HepG2 (cell line): ENCODE results near the gene SNAI1. TPM values are rescaled to one million over a fixed set of nuclear protein-coding genes. Genes with fewer than 3 reads are reported as not detected.

ENCODE experiments used
- ATAC-seq: fragments of 200-7000 bp; cut with Tn5 transposase; 3 replicates; pipeline ENCODE4 v1.9.1; 2020; ENCODE audit warnings: mild to moderate bottlenecking, moderate library complexity
- BruUV-seq: library from RNA; stranded (reverse); fragments of 400-500 nt; replicated peaks from 2 replicates; lab custom pipeline; 2021; lab: Mats Ljungman, UMichigan
- CTCF ChIA-PET: fragments of 300-600 bp; formaldehyde crosslinking; extraction: SDS; loops from one replicate; lab custom pipeline; 2021; ENCODE audit warnings: low total read pairs, inconsistent platforms, low intra/inter-chr PET ratio; lab: Yijun Ruan, JAX
- POLR2A ChIA-PET: fragments of 350-600 bp; sonication (Branson Sonifier 250); formaldehyde crosslinking; loops from one replicate; lab custom pipeline; 2020; ENCODE audit warnings: antibody characterized with exemption, inconsistent platforms; lab: Yijun Ruan, JAX
- DNase-seq: peaks from one replicate; pipeline ENCODE4 v3.0.0-alpha.2; 2015; ENCODE audit warnings: low spot score
- FAIRE-seq: peaks from 3 replicates; lab custom pipeline; 2011; peaks lifted over from hg19 to GRCh38; lab: Jason Lieb, UNC
- H2AFZ ChIP-seq: one replicate; pipeline ENCODE4 v1.6.1; 2011; ENCODE audit warnings: low read length, inconsistent platforms
- H3K27ac ChIP-seq: fragments of 300-600 bp; 3 replicates; pipeline ENCODE4 v1.8.0; 2011; ENCODE audit warnings: mixed run types, mild to moderate bottlenecking, mixed read lengths, low read length, inconsistent platforms; ENCODE audit not compliant: insufficient read depth; ENCODE audit errors: extremely low read length
- H3K27me3 ChIP-seq, 2 experiments: fragments of 200-600 bp in 1 of 2; 2 replicates in 1 of 2; 3 replicates in 1 of 2; pipeline versions ENCODE4 v1.6.0 to v1.8.0; 2011; ENCODE audit warnings: low read length in 2 of 2, mild to moderate bottlenecking in 2 of 2, moderate library complexity in 2 of 2, inconsistent platforms in 1 of 2; ENCODE audit not compliant: insufficient read depth in 2 of 2, control insufficient read depth in 1 of 2
- H3K36me3 ChIP-seq, 2 experiments: fragments of 200-600 bp in 1 of 2; replicated peaks in 1 of 2; 2 replicates in 1 of 2; 3 replicates in 1 of 2; pipeline versions ENCODE4 v1.5.1 to v1.8.0; 2011; ENCODE audit warnings: low read length in 2 of 2, inconsistent platforms in 1 of 2; ENCODE audit not compliant: insufficient read depth in 2 of 2, control insufficient read depth in 1 of 2
- H3K4me1 ChIP-seq: 2 replicates; pipeline ENCODE4 v1.5.1; 2012; ENCODE audit warnings: low read length, inconsistent platforms; ENCODE audit not compliant: insufficient read depth
- H3K4me2 ChIP-seq: 2 replicates; pipeline ENCODE4 v1.6.0; 2011; ENCODE audit warnings: low read depth, low read length, inconsistent platforms
- H3K4me3 ChIP-seq, 3 experiments: fragments of 200-600 bp in 1 of 3; sonication (generic), shearing (Covaris generic) in 1 of 3; replicated peaks in 1 of 3; 2 replicates each; pipeline ENCODE4 v1.5.1; 2011 to 2016; ENCODE audit warnings: low read length in 3 of 3, inconsistent platforms in 2 of 3, low read depth in 2 of 3, mild to moderate bottlenecking in 2 of 3, control low read depth in 1 of 3, mixed read lengths in 1 of 3; ENCODE audit not compliant: insufficient read depth in 1 of 3
- H3K79me2 ChIP-seq: one replicate; pipeline ENCODE4 v1.6.1; 2011; ENCODE audit warnings: low read length, inconsistent platforms; ENCODE audit not compliant: insufficient read depth
- H3K9ac ChIP-seq: 2 replicates; pipeline ENCODE4 v1.6.0; 2011; ENCODE audit warnings: mild to moderate bottlenecking, low read depth, low read length, inconsistent platforms; ENCODE audit not compliant: insufficient read depth
- H3K9me3 ChIP-seq: 2 replicates; pipeline ENCODE4 v1.5.1; 2012; ENCODE audit warnings: mild to moderate bottlenecking, low read length
- H4K20me1 ChIP-seq: 2 replicates; pipeline ENCODE4 v1.6.0; 2011; ENCODE audit warnings: inconsistent platforms, mild to moderate bottlenecking, low read length, moderate library complexity; ENCODE audit not compliant: insufficient read depth
- CEBPG ChIP-seq: IDR thresholded peaks from 2 replicates; pipeline ENCODE4 v1.6.1; 2016
- KLF6 ChIP-seq: IDR thresholded peaks from 2 replicates; pipeline ENCODE4 v1.8.0; 2016; ENCODE audit warnings: missing biosample characterization, missing genetic modification reagents
- MED1 ChIP-seq: sonication (generic); formaldehyde crosslinking; IDR thresholded peaks from 2 replicates; pipeline ENCODE4 v1.4.0; 2020; ENCODE audit warnings: missing genetic modification reagents
- NCOA2 ChIP-seq: sonication (generic); formaldehyde crosslinking; IDR thresholded peaks from 2 replicates; pipeline ENCODE4 v1.8.0; 2022; ENCODE audit warnings: inconsistent platforms
- NR2C2 ChIP-seq: sonication (generic); formaldehyde crosslinking; IDR thresholded peaks from 2 replicates; pipeline ENCODE4 v1.4.0; 2020; ENCODE audit warnings: missing genetic modification reagents, mild to moderate bottlenecking, moderate library complexity, borderline replicate concordance
- TOPORS ChIP-seq: sonication (generic); formaldehyde crosslinking; IDR thresholded peaks from 2 replicates; pipeline ENCODE4 v1.8.0; 2023; ENCODE audit warnings: mild to moderate bottlenecking, missing genetic modification reagents
- XRCC5 ChIP-seq: fragments of 200-400 bp; formaldehyde crosslinking; optimal IDR thresholded peaks from 2 replicates; pipeline ENCODE3; 2017; ENCODE audit warnings: mild to moderate bottlenecking, low read length
- ZFY ChIP-seq: sonication (generic); formaldehyde crosslinking; IDR thresholded peaks from 2 replicates; pipeline ENCODE4 v1.4.0; 2020; ENCODE audit warnings: missing genetic modification reagents
- ZNF33B ChIP-seq: sonication (generic); formaldehyde crosslinking; IDR thresholded peaks from 2 replicates; pipeline ENCODE4 v1.5.1; 2020; ENCODE audit warnings: mild to moderate bottlenecking, missing genetic modification reagents
- ZNF501 ChIP-seq: sonication (generic); formaldehyde crosslinking; IDR thresholded peaks from 2 replicates; pipeline ENCODE4 v1.5.1; 2020; ENCODE audit warnings: mild to moderate bottlenecking, moderate library complexity, missing genetic modification reagents
- WGBS: methylation state at CpG from one replicate; pipeline ENCODE4 v1.1.6; 2017; ENCODE audit warnings: low lambda C conversion rate; 5-methylcytosine and 5-hydroxymethylcytosine counted together
- in situ Hi-C: cut with HindIII; loops from 2 replicates; pipeline ENCODE4 v1.10.0; 2017; ENCODE audit warnings: low pct_unique_long_range_greater_than_20kb; ENCODE audit not compliant: extremely low pct_ligation_motif_present
- intact Hi-C: fragments of 100-400 bp; cut with micrococcal nuclease; formaldehyde crosslinking; loops from one replicate; pipeline ENCODE4 v1.10.0; 2022; ENCODE audit not compliant: unreplicated experiment
- polyA plus RNA-seq, 8 experiments: library from polyadenylated mRNA; depleted of rRNA in 3 of 8; stranded (reverse) in 7 of 8; unstranded in 1 of 8; fragments of >200 nt; fragmentation: Illumina TruSeq in 4 of 8; extraction: Trizol in 4 of 8; gene quantifications; 2 replicates each; pipeline versions ENCODE4 v1.2.1 to v1.2.3, GENCODE V29; 2011 to 2016; ENCODE audit warnings: low read depth in 4 of 8, missing spikeins in 1 of 8, mixed read lengths in 1 of 8; ENCODE audit not compliant: insufficient read depth in 1 of 8
- total RNA-seq, 5 experiments: library from RNA; depleted of rRNA; stranded (reverse); fragments of >200 nt; fragmentation: Illumina TruSeq; extraction: Trizol; gene quantifications; 2 replicates each; pipeline ENCODE4 v1.2.3, GENCODE V29; 2016; ENCODE audit warnings: low read depth in 1 of 5
- TF ChIP-seq, protein P1 (sequence below): sonication (generic); formaldehyde crosslinking; IDR thresholded peaks from 2 replicates; pipeline ENCODE4 v1.4.0; 2020; ENCODE audit warnings: mild to moderate bottlenecking, missing genetic modification reagents
- TF ChIP-seq, protein P2 (sequence below): sonication (generic); formaldehyde crosslinking; IDR thresholded peaks from 2 replicates; pipeline ENCODE4 v1.4.0; 2020; ENCODE audit warnings: mild to moderate bottlenecking, missing genetic modification reagents, borderline replicate concordance

SNAI1 gene
- total and polyA plus RNA-seq, 2 of the 13 experiments (the other 11 are each of a cell fraction or from before 2014, with no cell fraction given), result 1.3 to 1.4 TPM

DNA sequence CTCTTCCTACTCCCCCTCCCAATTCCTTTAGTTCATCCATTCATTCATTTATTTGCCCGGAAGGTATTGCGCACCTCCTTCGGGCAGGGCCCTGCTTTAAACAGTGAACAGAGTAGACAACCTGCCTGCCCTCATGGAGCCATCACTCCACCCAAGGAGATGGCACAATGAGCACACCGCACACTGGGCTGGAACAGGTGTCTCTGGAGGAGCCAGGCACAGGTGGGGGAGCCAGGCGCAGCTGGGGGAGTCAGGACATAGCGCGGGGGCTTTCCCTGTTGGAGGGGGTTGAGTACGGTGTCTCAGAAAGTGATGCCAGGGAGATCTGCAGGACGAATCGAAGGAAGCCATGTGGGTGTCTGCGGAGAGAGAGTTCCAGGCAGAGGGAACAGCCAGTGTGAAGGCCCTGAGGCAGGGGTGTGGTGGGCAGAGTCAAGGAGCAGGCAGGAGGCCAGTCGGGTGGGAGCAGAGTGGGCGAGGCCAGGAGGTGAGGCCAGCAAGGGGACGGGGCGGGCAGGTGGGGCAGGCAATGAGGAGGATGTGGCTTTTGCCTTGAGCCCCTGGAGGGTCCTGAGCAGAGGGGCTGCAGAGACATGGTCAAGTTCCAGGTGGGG lies 46.4 kb downstream of the SNAI1 start (continued):
- TF ChIP-seq ZNF501 (CRISPR knock-in tag) (peak; percentile 49; the same call in 1 of the 2 replicates), ZNF33B (CRISPR knock-in tag) (no peak), CEBPG (CRISPR knock-in tag) (no peak), TOPORS (no peak)

DNA sequence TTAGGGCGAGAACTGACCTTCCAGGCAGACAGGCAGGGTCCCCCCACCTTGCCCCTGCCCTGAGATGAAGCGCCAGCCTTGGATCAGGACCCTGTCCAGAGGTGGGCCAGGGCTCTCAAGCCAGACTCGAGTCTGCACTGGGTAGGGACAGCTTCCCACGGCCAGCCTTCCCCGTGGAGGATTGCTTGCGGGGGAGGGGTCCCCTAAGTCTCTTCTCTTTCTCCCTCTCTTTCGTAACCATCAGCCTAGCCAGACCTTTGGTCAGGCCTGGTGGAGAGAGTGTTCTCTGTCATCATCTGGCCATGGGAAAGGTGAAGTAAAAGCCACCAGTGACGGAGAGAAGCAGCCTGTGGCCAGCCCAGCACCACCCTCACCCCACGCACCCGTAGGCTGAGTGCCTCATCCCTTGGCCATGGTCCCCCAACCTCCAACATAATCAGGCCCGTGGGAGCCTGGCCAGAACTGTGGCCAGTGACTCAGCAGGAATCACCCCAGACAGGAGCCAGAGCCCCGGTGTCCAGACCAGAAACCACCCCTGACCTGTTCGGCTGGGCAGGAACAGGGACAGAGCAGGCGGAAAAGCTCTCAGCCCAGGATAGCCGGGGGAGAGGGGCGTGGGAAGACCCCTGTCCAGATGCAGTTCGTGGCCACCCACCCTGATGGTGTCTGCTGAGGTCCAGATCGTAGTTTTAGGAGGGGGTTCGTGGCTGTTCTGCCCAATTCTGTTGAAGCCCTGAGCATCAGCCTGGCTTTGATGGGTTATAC lies 47.1 kb downstream of the SNAI1 start:
- intact Hi-C loops (loop anchor here (5.0 kb wide), 1 partner anchor 48 kb away; the partner anchor contains the start of gene SNAI1), in situ Hi-C loops (no loop called here)
- H3K4me3 ChIP-seq, result peak overlapping the region; percentile 46 to 74 (median 48)
- peak overlapping the region; percentile 69 for H3K9ac ChIP-seq
- peaks cover 0 to 3% of the 10 kb centered on the region in 2 experiments; a peak in 1 of 5 replicates for H3K27me3 ChIP-seq
- no peaks in the 10 kb centered on the region for H3K79me2 ChIP-seq
- CTCF ChIA-PET, result no interaction called here
- ATAC-seq (peak; percentile 69), DNase-seq (peak; percentile 80), FAIRE-seq (peak; percentile 76)
- TSS peak; percentile 91 for BruUV-seq
- H3K4me2 ChIP-seq, result peak overlapping the region; percentile 98
- POLR2A ChIA-PET, result interaction anchor here (0.5 to 1.4 kb wide), 4 partner anchors 9 to 48 kb away, joined by 3 to 4 read pairs (median 3); no protein-coding TSS in a partner anchor
- H3K9me3 ChIP-seq, result no peaks in the 10 kb centered on the region
- peaks cover 91% of the 10 kb centered on the region for H3K4me1 ChIP-seq
- peak overlapping the region; percentile 55 for H3K27ac ChIP-seq
- WGBS, result 10% methylated on average over 19 of the region's 19 CpGs
- H4K20me1 ChIP-seq, result no peaks in the 10 kb centered on the region
- H3K36me3 ChIP-seq, result no peaks in the 10 kb centered on the region
- peak overlapping the region; percentile 36 for H2AFZ ChIP-seq
- peak; percentile 58 for TF ChIP-seq MED1
- no peak; the same call in 1 of the 2 replicates for TF ChIP-seq NCOA2
- peak; percentile 94 for TF ChIP-seq ZFY
- TF ChIP-seq KLF6 (CRISPR knock-in tag), result 0 out of 2 replicates have a peak, but pooled peaks have one; percentile 16
- peak; percentile 73 for TF ChIP-seq XRCC5
- TF ChIP-seq, protein P1, sequence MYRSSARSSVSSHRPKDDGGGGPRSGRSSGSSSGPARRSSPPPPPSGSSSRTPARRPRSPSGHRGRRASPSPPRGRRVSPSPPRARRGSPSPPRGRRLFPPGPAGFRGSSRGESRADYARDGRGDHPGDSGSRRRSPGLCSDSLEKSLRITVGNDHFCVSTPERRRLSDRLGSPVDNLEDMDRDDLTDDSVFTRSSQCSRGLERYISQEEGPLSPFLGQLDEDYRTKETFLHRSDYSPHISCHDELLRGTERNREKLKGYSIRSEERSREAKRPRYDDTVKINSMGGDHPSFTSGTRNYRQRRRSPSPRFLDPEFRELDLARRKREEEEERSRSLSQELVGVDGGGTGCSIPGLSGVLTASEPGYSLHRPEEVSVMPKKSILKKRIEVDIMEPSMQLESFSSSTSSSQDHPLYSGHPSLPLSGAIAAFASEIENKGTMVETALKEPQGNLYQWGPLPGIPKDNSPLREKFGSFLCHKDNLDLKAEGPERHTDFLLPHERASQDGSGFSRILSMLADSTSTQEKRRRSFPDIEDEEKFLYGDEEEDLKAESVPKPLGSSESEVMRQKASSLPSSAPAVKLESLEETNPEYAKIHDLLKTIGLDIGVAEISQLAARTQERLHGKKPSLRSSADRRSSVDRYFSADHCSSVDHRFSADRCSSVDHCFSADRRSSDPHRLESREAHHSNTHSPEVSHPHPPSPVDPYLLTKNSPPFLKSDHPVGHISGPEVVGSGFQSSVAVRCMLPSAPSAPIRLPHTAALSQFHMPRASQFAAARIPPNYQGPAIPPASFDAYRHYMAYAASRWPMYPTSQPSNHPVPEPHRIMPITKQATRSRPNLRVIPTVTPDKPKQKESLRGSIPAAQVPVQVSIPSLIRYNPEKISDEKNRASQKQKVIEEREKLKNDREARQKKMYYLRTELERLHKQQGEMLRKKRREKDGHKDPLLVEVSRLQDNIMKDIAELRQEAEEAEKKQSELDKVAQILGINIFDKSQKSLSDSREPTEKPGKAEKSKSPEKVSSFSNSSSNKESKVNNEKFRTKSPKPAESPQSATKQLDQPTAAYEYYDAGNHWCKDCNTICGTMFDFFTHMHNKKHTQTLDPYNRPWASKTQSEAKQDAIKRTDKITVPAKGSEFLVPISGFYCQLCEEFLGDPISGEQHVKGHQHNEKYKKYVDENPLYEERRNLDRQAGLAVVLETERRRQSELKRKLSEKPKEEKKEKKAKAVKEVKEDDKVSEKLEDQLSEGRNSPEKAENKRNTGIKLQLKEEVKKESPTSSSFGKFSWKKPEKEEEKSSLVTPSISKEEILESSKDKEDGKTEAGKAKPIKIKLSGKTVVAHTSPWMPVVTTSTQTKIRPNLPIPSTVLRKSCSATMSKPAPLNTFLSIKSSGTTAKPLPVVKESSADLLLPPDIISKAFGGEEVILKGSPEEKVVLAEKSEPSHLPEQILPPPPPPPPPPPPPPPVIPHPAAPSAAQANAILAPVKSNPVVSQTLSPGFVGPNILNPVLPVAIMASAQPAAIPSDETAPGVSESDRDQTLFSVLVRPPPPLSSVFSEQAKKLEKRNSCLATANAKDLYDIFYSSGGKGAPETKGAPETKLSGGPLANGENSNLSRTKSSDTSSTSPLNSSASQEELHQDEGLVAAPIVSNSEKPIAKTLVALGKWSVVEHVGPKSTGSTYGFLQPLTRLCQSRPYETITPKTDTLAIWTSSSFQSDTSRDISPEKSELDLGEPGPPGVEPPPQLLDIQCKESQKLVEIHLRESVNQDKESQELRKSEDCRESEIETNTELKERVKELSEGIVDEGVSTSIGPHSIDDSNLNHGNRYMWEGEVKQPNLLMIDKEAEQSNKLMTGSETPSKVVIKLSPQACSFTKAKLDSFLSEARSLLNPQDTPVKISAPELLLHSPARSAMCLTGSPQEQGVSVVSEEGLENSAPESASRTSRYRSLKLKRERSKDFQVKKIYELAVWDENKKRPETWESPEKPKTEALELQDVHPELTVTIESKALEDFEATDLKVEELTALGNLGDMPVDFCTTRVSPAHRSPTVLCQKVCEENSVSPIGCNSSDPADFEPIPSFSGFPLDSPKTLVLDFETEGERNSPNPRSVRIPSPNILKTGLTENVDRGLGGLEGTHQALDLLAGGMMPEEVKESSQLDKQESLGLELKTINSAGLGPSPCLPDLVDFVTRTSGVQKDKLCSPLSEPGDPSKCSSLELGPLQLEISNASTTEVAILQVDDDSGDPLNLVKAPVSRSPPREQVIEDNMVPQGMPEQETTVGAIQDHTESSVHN (CRISPR knock-in tag), result peak; percentile 60; the same call in 1 of the 2 replicates
- peak; percentile 61; the same call in 1 of the 2 replicates for TF ChIP-seq NR2C2 (CRISPR knock-in tag)
- TF ChIP-seq, protein P2, sequence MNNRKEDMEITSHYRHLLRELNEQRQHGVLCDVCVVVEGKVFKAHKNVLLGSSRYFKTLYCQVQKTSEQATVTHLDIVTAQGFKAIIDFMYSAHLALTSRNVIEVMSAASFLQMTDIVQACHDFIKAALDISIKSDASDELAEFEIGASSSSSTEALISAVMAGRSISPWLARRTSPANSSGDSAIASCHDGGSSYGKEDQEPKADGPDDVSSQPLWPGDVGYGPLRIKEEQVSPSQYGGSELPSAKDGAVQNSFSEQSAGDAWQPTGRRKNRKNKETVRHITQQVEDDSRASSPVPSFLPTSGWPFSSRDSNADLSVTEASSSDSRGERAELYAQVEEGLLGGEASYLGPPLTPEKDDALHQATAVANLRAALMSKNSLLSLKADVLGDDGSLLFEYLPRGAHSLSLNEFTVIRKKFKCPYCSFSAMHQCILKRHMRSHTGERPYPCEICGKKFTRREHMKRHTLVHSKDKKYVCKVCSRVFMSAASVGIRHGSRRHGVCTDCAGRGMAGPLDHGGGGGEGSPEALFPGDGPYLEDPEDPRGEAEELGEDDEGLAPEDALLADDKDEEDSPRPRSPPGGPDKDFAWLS, result peak; percentile 95; the same call in 1 of the 2 replicates
